Right lobe of liver (tissue), 4 donors: ENCODE measurements around the gene FLNC.

Experiments used
- POLR2A ChIP-seq: fragments of 450-650 bp; IDR thresholded peaks from one replicate; pipeline ENCODE4 v1.6.1; 2017; ENCODE audit warnings: antibody characterized with exemption, mild to moderate bottlenecking
- TF ChIP-seq, protein P1 (sequence below), 4 donors: fragments of 200-600 bp in 3 of 4; fragments of 450-650 bp in 1 of 4; IDR thresholded peaks; one replicate each; pipeline versions ENCODE4 v1.5.1 to v1.8.0; 2016 to 2022; ENCODE audit warnings: antibody characterized with exemption in 4 of 4, mild to moderate bottlenecking in 2 of 4
- donor health status: DM: no; HTN: no; CAD: no.
- donor health status: DM: no; HTN: no; CAD: no.
- donor health status: DM: no; HTN: yes; CAD: no.

DNA sequence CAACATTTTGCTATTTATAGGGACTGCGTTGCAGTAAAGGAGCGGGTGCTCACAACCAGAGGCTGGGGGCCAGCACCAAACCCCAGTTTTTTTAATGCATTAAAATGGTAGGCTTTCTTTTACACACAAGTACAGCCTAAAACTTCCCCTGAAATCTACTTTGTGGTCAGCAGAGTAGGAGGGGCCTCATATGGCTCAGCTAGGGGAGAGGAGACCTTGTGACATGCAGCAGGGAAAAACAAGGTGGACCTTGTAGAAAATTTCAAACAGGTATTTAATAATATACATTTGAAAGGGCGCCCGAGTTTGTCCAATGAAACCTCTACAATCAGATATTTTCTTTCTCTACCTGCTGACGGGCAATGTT is 37.0 kb upstream of the FLNC start:
- TF ChIP-seq, protein P1, sequence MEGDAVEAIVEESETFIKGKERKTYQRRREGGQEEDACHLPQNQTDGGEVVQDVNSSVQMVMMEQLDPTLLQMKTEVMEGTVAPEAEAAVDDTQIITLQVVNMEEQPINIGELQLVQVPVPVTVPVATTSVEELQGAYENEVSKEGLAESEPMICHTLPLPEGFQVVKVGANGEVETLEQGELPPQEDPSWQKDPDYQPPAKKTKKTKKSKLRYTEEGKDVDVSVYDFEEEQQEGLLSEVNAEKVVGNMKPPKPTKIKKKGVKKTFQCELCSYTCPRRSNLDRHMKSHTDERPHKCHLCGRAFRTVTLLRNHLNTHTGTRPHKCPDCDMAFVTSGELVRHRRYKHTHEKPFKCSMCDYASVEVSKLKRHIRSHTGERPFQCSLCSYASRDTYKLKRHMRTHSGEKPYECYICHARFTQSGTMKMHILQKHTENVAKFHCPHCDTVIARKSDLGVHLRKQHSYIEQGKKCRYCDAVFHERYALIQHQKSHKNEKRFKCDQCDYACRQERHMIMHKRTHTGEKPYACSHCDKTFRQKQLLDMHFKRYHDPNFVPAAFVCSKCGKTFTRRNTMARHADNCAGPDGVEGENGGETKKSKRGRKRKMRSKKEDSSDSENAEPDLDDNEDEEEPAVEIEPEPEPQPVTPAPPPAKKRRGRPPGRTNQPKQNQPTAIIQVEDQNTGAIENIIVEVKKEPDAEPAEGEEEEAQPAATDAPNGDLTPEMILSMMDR (IDR thresholded peaks at IDR 0.05) = no peak
- TF ChIP-seq POLR2A = no peak
